A549 (cell line): ENCODE measurements around the gene SLC26A5.

Source experiments
- BHLHE40 ChIP-seq: IDR thresholded peaks from 2 replicates; pipeline ENCODE4 v1.6.1; 2012; ENCODE audit warnings: low read depth, low read length, inconsistent platforms
- CHD2 ChIP-seq: fragments of 150-350 bp; IDR thresholded peaks from 2 replicates; pipeline ENCODE4 v1.6.1; 2014; ENCODE audit warnings: low read length; ENCODE audit not compliant: partially characterized antibody
- HOXB13 ChIP-seq: fragments of 250-450 bp; sonication (Bioruptor Pico); IDR thresholded peaks from 2 replicates; pipeline ENCODE4 v1.5.0; 2020; ENCODE audit warnings: low read depth, mild to moderate bottlenecking, moderate library complexity
- MAFK ChIP-seq: fragments of 450-650 bp; IDR thresholded peaks from 2 replicates; pipeline ENCODE4 v1.6.1; 2014; ENCODE audit not compliant: partially characterized antibody
- MYC ChIP-seq: IDR thresholded peaks from 2 replicates; pipeline ENCODE4 v1.6.1; 2012; ENCODE audit warnings: mild to moderate bottlenecking, inconsistent platforms, low read length, improper control_type of control experiment, borderline replicate concordance
- POLR2A ChIP-seq: IDR thresholded peaks from 2 replicates; pipeline ENCODE4 v1.6.1; 2012; ENCODE audit warnings: mild to moderate bottlenecking, low read length
- RFX5 ChIP-seq: fragments of 450-650 bp; IDR thresholded peaks from 2 replicates; pipeline ENCODE4 v1.7.1; 2014; ENCODE audit warnings: antibody characterized with exemption, mild to moderate bottlenecking, moderate library complexity
- TF ChIP-seq, protein P1 (sequence below): fragments of >200 bp; sonication (Bioruptor Twin); formaldehyde crosslinking; IDR thresholded peaks from 3 replicates; pipeline ENCODE4 v1.5.1; 2016
- TF ChIP-seq, protein P2 (sequence below): fragments of 150-350 bp; IDR thresholded peaks from 2 replicates; pipeline ENCODE4 v1.6.1; 2014; ENCODE audit warnings: low read depth, mild to moderate bottlenecking, low read length
- TF ChIP-seq, protein P3 (sequence below): fragments of 250-450 bp; sonication (Bioruptor Pico); IDR thresholded peaks from 2 replicates; pipeline ENCODE4 v1.5.0; 2021; ENCODE audit warnings: mild to moderate bottlenecking, moderate library complexity, borderline replicate concordance

DNA sequence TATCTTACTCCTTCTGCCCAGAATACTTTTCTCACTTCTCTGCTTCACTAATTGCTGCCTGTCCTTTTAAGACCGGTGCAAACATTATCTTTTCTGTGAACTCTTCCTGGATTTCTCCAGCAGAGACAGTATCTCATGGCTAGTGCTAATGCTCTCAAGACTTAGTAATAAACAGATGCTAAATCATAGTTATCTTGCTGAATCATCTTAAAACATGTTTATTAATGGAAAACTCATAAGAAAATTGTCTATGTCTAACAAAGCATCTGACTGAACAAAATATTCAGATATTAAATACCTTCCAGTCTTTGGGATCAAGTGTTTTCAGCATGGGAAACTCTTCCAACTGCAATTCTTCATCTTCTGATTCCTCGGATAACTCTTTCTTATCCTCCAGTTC is 104.5 kb downstream of the SLC26A5 start:
- TF ChIP-seq, protein P1, sequence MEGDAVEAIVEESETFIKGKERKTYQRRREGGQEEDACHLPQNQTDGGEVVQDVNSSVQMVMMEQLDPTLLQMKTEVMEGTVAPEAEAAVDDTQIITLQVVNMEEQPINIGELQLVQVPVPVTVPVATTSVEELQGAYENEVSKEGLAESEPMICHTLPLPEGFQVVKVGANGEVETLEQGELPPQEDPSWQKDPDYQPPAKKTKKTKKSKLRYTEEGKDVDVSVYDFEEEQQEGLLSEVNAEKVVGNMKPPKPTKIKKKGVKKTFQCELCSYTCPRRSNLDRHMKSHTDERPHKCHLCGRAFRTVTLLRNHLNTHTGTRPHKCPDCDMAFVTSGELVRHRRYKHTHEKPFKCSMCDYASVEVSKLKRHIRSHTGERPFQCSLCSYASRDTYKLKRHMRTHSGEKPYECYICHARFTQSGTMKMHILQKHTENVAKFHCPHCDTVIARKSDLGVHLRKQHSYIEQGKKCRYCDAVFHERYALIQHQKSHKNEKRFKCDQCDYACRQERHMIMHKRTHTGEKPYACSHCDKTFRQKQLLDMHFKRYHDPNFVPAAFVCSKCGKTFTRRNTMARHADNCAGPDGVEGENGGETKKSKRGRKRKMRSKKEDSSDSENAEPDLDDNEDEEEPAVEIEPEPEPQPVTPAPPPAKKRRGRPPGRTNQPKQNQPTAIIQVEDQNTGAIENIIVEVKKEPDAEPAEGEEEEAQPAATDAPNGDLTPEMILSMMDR = no peak
- TF ChIP-seq POLR2A (no peak), RFX5 (no peak), CHD2 (no peak), BHLHE40 (no peak), HOXB13 (CRISPR knock-in tag) (no peak), MYC (no peak), MAFK (peak; percentile 33)
- TF ChIP-seq, protein P2, sequence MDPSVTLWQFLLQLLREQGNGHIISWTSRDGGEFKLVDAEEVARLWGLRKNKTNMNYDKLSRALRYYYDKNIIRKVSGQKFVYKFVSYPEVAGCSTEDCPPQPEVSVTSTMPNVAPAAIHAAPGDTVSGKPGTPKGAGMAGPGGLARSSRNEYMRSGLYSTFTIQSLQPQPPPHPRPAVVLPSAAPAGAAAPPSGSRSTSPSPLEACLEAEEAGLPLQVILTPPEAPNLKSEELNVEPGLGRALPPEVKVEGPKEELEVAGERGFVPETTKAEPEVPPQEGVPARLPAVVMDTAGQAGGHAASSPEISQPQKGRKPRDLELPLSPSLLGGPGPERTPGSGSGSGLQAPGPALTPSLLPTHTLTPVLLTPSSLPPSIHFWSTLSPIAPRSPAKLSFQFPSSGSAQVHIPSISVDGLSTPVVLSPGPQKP = no peak
- TF ChIP-seq, protein P3, sequence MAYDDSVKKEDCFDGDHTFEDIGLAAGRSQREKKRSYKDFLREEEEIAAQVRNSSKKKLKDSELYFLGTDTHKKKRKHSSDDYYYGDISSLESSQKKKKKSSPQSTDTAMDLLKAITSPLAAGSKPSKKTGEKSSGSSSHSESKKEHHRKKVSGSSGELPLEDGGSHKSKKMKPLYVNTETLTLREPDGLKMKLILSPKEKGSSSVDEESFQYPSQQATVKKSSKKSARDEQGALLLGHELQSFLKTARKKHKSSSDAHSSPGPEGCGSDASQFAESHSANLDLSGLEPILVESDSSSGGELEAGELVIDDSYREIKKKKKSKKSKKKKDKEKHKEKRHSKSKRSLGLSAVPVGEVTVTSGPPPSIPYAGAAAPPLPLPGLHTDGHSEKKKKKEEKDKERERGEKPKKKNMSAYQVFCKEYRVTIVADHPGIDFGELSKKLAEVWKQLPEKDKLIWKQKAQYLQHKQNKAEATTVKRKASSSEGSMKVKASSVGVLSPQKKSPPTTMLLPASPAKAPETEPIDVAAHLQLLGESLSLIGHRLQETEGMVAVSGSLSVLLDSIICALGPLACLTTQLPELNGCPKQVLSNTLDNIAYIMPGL (CRISPR knock-in tag) = no peak
